ENCODE measurements around the gene DOK6.

DNA sequence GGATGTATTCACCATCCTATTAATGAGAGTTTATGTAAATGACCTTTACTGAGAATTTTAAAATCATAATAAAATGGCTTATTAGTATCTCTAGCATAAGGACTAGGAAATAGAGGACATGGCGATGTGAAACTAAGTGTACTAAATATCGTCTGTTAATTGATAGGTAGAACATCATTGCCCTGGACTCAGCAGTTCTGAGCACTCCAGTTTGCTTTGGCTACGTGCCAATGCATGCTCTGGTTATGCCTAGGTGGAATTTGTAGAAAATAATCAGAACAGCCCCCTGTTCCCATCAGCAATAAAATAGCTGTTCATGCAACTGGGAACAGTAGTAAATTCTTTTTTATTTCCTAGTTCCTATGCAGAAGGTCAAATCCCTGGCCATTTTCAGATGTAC is 247.8 kb downstream of the DOK6 start:
- TF ChIP-seq CTCF (conservative IDR thresholded peaks at IDR 0.05; ENCODE audit: low read depth in 2 of 2) (no peak), STAT1 (IDR thresholded peaks at IDR 0.05; ENCODE audit: unreplicated experiment) (no peak), EZH2phosphoT487 (IDR thresholded peaks at IDR 0.05; ENCODE audit: unreplicated experiment) (no peak), JUNB (IDR thresholded peaks at IDR 0.05; ENCODE audit: unreplicated experiment) (no peak), EZH2 (IDR thresholded peaks at IDR 0.05; ENCODE audit: low read depth, unreplicated experiment) (no peak)
- TF ChIP-seq, protein P1, sequence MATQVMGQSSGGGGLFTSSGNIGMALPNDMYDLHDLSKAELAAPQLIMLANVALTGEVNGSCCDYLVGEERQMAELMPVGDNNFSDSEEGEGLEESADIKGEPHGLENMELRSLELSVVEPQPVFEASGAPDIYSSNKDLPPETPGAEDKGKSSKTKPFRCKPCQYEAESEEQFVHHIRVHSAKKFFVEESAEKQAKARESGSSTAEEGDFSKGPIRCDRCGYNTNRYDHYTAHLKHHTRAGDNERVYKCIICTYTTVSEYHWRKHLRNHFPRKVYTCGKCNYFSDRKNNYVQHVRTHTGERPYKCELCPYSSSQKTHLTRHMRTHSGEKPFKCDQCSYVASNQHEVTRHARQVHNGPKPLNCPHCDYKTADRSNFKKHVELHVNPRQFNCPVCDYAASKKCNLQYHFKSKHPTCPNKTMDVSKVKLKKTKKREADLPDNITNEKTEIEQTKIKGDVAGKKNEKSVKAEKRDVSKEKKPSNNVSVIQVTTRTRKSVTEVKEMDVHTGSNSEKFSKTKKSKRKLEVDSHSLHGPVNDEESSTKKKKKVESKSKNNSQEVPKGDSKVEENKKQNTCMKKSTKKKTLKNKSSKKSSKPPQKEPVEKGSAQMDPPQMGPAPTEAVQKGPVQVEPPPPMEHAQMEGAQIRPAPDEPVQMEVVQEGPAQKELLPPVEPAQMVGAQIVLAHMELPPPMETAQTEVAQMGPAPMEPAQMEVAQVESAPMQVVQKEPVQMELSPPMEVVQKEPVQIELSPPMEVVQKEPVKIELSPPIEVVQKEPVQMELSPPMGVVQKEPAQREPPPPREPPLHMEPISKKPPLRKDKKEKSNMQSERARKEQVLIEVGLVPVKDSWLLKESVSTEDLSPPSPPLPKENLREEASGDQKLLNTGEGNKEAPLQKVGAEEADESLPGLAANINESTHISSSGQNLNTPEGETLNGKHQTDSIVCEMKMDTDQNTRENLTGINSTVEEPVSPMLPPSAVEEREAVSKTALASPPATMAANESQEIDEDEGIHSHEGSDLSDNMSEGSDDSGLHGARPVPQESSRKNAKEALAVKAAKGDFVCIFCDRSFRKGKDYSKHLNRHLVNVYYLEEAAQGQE (IDR thresholded peaks at IDR 0.05; ENCODE audit: unreplicated experiment): no peak
